Panc1 (cell line): ENCODE measurements around the gene CDK2.
"Not testable (repeated sequence)": the region's sequence is repeated elsewhere in the genome, so short reads cannot be mapped to it uniquely, and the experiment has no call there.

ENCODE experiments used
- POLR2AphosphoS5 ChIP-seq: IDR thresholded peaks from 2 replicates; pipeline ENCODE4 v1.6.1; 2012; ENCODE audit warnings: mild to moderate bottlenecking, low read depth, low read length, moderate library complexity
- TCF7L2 ChIP-seq: IDR thresholded peaks from 2 replicates; pipeline ENCODE4 v1.6.1; 2011; ENCODE audit warnings: mild to moderate bottlenecking, low read depth, low read length, inconsistent platforms
- TF ChIP-seq, protein P1 (sequence below): fragments of 450-650 bp; IDR thresholded peaks from 2 replicates; pipeline ENCODE4 v1.5.1; 2017; ENCODE audit warnings: mild to moderate bottlenecking
- TF ChIP-seq, protein P2 (sequence below), 2 experiments: IDR thresholded peaks; 2 replicates each; pipeline ENCODE4 v1.6.1; 2011 to 2012; ENCODE audit warnings: low read depth in 2 of 2, control low read depth in 1 of 2, low read length in 1 of 2, mild to moderate bottlenecking in 1 of 2, moderate library complexity in 1 of 2; ENCODE audit not compliant: insufficient read depth in 1 of 2

- TF ChIP-seq, protein P1, sequence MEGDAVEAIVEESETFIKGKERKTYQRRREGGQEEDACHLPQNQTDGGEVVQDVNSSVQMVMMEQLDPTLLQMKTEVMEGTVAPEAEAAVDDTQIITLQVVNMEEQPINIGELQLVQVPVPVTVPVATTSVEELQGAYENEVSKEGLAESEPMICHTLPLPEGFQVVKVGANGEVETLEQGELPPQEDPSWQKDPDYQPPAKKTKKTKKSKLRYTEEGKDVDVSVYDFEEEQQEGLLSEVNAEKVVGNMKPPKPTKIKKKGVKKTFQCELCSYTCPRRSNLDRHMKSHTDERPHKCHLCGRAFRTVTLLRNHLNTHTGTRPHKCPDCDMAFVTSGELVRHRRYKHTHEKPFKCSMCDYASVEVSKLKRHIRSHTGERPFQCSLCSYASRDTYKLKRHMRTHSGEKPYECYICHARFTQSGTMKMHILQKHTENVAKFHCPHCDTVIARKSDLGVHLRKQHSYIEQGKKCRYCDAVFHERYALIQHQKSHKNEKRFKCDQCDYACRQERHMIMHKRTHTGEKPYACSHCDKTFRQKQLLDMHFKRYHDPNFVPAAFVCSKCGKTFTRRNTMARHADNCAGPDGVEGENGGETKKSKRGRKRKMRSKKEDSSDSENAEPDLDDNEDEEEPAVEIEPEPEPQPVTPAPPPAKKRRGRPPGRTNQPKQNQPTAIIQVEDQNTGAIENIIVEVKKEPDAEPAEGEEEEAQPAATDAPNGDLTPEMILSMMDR: not testable (repeated sequence)
- not testable (repeated sequence) for TF ChIP-seq POLR2AphosphoS5, TCF7L2
- TF ChIP-seq, protein P2, sequence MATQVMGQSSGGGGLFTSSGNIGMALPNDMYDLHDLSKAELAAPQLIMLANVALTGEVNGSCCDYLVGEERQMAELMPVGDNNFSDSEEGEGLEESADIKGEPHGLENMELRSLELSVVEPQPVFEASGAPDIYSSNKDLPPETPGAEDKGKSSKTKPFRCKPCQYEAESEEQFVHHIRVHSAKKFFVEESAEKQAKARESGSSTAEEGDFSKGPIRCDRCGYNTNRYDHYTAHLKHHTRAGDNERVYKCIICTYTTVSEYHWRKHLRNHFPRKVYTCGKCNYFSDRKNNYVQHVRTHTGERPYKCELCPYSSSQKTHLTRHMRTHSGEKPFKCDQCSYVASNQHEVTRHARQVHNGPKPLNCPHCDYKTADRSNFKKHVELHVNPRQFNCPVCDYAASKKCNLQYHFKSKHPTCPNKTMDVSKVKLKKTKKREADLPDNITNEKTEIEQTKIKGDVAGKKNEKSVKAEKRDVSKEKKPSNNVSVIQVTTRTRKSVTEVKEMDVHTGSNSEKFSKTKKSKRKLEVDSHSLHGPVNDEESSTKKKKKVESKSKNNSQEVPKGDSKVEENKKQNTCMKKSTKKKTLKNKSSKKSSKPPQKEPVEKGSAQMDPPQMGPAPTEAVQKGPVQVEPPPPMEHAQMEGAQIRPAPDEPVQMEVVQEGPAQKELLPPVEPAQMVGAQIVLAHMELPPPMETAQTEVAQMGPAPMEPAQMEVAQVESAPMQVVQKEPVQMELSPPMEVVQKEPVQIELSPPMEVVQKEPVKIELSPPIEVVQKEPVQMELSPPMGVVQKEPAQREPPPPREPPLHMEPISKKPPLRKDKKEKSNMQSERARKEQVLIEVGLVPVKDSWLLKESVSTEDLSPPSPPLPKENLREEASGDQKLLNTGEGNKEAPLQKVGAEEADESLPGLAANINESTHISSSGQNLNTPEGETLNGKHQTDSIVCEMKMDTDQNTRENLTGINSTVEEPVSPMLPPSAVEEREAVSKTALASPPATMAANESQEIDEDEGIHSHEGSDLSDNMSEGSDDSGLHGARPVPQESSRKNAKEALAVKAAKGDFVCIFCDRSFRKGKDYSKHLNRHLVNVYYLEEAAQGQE (IDR thresholded peaks at IDR 0.05; ENCODE audit: insufficient read depth in 1 of 2, low read depth in 2 of 2, low read length in 1 of 2): not testable (repeated sequence)
These were observed 47.6 kb upstream of the CDK2 start for GRCh38 chr12:55919032-55919431.
